GM19043 (cell line): Measurements from ENCODE around the gene SEC24D.
"Not testable (repeated sequence)": the region's sequence is repeated elsewhere in the genome, so short reads cannot be mapped to it uniquely, and the experiment has no call there.

Experiments used
- ATAC-seq: cut with Tn5 transposase; IDR thresholded peaks from one replicate; pipeline ENCODE4 v1.9.1; 2021; ENCODE audit warnings: low read depth; ENCODE audit not compliant: unreplicated experiment

Gene SEC24D

GRCh38 chr4:118813561-118813960 lies 22.4 kb downstream of the SEC24D start:
- no peak for ATAC-seq

GRCh38 chr4:118811832-118812231 lies 24.1 kb downstream of the SEC24D start:
- ATAC-seq = no peak

- ATAC-seq = no peak
These were observed 24.7 kb downstream of the SEC24D start for GRCh38 chr4:118810991-118811764.

- no peak for ATAC-seq
These were observed 28.3 kb downstream of the SEC24D start for GRCh38 chr4:118807659-118808058.

- no peak for ATAC-seq
These were observed 32.7 kb downstream of the SEC24D start for GRCh38 chr4:118803253-118803652.

GRCh38 chr4:118801895-118802575 lies 33.9 kb downstream of the SEC24D start:
- ATAC-seq = no peak

- ATAC-seq = no peak
These were observed 36.5 kb downstream of the SEC24D start for GRCh38 chr4:118799231-118799942.

GRCh38 chr4:118798658-118799057 lies 37.3 kb downstream of the SEC24D start:
- ATAC-seq = no peak

- ATAC-seq = no peak
These were observed 38.3 kb downstream of the SEC24D start for GRCh38 chr4:118797558-118798142.

- not testable (repeated sequence) for ATAC-seq
These were observed 44.1 kb downstream of the SEC24D start for GRCh38 chr4:118791690-118792446.

- no peak for ATAC-seq
These were observed 45.4 kb downstream of the SEC24D start for GRCh38 chr4:118790544-118790943.

- no peak for ATAC-seq
These were observed 47.0 kb downstream of the SEC24D start for GRCh38 chr4:118788911-118789310.

- ATAC-seq = no peak
These were observed 48.0 kb downstream of the SEC24D start for GRCh38 chr4:118787844-118788380.

GRCh38 chr4:118784776-118785175 lies 51.1 kb downstream of the SEC24D start:
- no peak for ATAC-seq

- ATAC-seq = no peak
These were observed 52.0 kb downstream of the SEC24D start for GRCh38 chr4:118783887-118784286.

GRCh38 chr4:118782886-118783285 lies 53.0 kb downstream of the SEC24D start:
- not testable (repeated sequence) for ATAC-seq

- not testable (repeated sequence) for ATAC-seq
These were observed 58.3 kb downstream of the SEC24D start for GRCh38 chr4:118777649-118778048.

GRCh38 chr4:118776955-118777640 lies 58.8 kb downstream of the SEC24D start:
- not testable (repeated sequence) for ATAC-seq

- ATAC-seq = no peak
These were observed 59.6 kb downstream of the SEC24D start for GRCh38 chr4:118776157-118776954.
